Dendritic cell treated with granulocyte-macrophage colony-stimulating factor and Interleukin-4, amounts not matched to agents 40 ng/mL and 50 ng/mL, for 4 days (primary cell): ENCODE data around the gene KLF3.
"Not testable (repeated sequence)": the region's sequence is repeated elsewhere in the genome, so short reads cannot be mapped to it uniquely, and the experiment has no call there.

Source experiments
- H3K27ac Mint-ChIP-seq: one replicate; pipeline ENCODE4 v1.8.0; 2022; ENCODE audit warnings: mild to moderate bottlenecking, mixed read lengths
- H3K27me3 Mint-ChIP-seq: one replicate; pipeline ENCODE4 v1.8.0; 2022; ENCODE audit warnings: mild to moderate bottlenecking, mixed read lengths
- H3K36me3 Mint-ChIP-seq: one replicate; pipeline ENCODE4 v1.8.0; 2022; ENCODE audit warnings: low read depth, mixed read lengths
- H3K4me1 Mint-ChIP-seq: one replicate; pipeline ENCODE4 v1.8.0; 2022; ENCODE audit warnings: low read depth, mixed read lengths
- H3K4me3 Mint-ChIP-seq: one replicate; pipeline ENCODE4 v1.8.0; 2022; ENCODE audit warnings: mild to moderate bottlenecking, moderate library complexity, mixed read lengths
- H3K9me3 Mint-ChIP-seq: one replicate; pipeline ENCODE4 v1.8.0; 2022; ENCODE audit warnings: mixed read lengths
- intact Hi-C: fragments of 100-400 bp; cut with micrococcal nuclease; formaldehyde crosslinking; loops from one replicate; pipeline ENCODE4 v1.15.0; 2022

Gene KLF3

DNA sequence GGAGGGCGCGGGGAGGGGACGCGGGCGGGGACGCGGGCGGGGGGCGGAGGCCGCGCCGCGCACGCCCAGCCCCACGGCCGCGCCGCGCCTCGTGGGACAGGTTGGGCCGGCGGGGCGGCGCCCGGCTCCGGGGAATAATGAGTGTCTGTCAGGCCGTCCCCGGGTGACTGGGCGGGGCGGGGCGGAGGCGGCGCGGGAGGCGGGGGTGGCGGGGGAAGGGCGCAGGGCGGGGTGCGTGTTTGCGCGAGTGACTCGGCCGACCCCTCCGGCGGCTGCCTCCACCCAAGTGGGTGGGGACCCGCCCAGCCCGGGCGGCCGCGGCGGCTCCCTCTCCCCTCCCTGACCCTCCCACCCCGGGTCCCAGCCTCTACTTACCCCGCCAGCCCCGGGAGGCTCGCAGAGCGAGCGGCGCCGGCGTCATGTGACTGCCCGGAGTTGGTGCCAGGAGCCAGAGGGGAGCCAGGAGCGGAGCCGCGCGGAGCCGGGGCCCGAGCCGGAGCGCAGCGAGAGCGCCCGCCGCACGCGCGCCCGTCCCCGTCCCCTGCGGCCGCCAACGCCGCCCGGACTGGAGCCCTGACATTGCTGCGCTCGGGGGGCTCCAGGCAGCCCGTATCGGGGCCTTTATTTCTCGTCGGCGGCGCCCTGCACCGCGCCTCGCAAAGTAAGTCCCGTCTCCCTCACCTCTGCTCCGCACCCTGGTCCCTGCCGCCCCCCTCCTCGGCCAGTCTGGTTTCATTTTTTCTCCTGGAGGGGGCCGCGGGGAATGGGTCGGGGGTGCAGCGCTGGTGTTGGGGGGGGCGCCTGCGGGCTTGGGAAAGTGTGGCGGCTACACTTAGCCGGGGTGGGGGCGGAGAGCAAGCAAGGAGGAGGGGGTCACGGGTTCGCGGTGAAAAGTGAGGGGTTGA is at the start of gene KLF3:
KLF3 (plus strand) TSS at position 399 of the 905 bp plus-strand sequence. CDS start 16,427 bp downstream, outside the sequence.
- peak within 1 kb of the TSS; percentile 93 for H3K4me3 Mint-ChIP-seq
- intact Hi-C loops: loop anchor here (5.0 kb wide), 1 partner anchor 82 kb away; no protein-coding TSS in a partner anchor
- H3K27ac Mint-ChIP-seq: peak within 1 kb of the TSS; percentile 87
- H3K27me3 Mint-ChIP-seq: no peaks in the 10 kb centered on the region
- peaks cover 8% of the 10 kb centered on the region for H3K9me3 Mint-ChIP-seq
- peaks cover 49% of the 10 kb centered on the region for H3K4me1 Mint-ChIP-seq
- peaks cover 21% of the 10 kb centered on the region for H3K36me3 Mint-ChIP-seq

DNA sequence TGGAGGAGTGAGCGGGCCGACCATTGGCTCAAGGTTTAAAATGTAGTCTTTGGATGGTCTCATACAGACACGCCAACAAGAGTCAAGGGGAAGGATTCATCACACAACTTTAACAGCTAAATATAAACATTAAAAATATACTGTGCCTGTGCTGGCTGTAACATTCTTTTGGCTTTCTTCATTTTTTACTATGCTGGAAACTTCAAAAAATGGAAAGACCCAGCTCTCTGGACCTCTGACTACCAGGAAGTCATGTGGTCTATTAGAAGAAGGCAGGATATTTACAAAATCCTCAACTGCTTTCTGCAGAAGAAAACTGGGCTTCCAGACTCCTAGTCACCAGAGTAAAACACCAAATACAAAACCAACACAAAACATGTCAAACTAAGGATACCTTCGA is 49.8 kb upstream of the KLF3 start:
- Mint-ChIP-seq H3K27me3 (no peaks in the 10 kb centered on the region), H3K4me3 (no peak overlapping the region), H3K9me3 (no peaks in the 10 kb centered on the region), H3K4me1 (peaks cover 48% of the 10 kb centered on the region), H3K36me3 (no peaks in the 10 kb centered on the region), H3K27ac (no peak overlapping the region)
- intact Hi-C loops: loop anchor here (10.0 kb wide), 1 partner anchor 61 kb away; no protein-coding TSS in a partner anchor

DNA sequence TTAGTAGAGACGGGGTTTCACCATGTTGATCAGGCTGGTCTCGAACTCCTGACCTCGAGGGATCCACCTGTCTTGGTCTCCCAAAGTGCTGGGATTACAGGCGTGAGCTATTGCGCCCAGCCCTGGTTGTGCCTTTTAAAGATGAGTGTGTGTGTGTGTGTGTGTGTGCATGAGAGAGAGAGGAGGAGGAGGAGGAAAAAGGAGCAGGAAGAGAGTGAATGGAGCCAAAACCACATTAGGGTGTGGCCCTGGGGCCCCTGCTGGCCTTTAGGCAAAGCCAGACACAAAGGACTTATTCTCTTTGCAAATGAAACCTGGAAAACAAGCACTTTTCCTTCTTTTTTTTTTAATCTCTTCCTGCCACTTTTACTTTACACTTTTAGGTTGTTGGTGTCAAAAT is 48.2 kb upstream of the KLF3 start:
- Mint-ChIP-seq H3K36me3 (no peaks in the 10 kb centered on the region), H3K27ac (peak overlapping the region; percentile 68), H3K4me3 (no peak overlapping the region), H3K4me1 (peaks cover 47% of the 10 kb centered on the region), H3K9me3 (no peaks in the 10 kb centered on the region), H3K27me3 (no peaks in the 10 kb centered on the region)
- intact Hi-C loops: loop anchor here (10.0 kb wide), 1 partner anchor 59 kb away; no protein-coding TSS in a partner anchor

DNA sequence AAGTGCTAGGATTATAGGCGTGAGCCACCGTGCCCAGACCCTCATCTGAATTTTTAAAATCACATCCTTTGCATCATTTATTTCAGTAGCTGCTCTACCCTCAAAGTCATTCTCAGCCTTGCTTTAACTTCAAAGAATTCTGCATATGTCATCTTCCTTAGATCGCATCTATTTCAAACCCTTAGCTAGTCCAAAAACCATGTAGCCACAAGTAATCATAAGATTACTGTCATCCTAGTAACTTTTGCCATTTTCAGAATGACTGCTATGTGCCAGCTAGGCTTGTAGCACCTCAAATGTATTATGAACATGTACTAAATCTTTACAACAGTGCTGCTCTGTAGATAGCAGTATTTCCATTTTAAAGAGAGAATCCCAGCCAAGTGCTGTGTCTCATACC is 45.5 kb upstream of the KLF3 start:
- Mint-ChIP-seq H3K27me3 (no peaks in the 10 kb centered on the region), H3K36me3 (no peaks in the 10 kb centered on the region), H3K27ac (no peak overlapping the region), H3K4me1 (peaks cover 50% of the 10 kb centered on the region), H3K4me3 (no peak overlapping the region), H3K9me3 (no peaks in the 10 kb centered on the region)
- intact Hi-C loops: loop anchor here (10.0 kb wide), 1 partner anchor 56 kb away; no protein-coding TSS in a partner anchor

DNA sequence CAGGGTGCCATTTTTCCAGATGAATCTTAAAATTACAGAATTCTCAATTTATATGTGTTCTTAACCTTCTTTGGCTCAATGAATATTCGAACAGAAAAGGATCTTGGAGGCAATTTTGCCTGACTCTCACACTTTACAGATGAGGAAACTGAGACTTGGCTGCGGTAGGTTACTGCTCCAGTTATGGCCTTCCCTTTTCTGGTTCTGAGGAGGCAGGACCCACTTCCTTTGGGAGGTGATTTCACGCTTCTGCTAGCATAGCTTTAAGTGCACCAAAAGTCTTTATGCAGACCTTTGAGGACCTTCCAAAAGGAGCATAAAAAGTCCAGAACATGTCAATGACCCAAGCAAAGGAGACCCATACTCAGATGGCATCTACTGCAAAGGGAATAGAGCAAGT is 44.7 kb upstream of the KLF3 start:
- Mint-ChIP-seq H3K27ac (no peak overlapping the region), H3K4me3 (no peak overlapping the region), H3K4me1 (peaks cover 50% of the 10 kb centered on the region), H3K27me3 (no peaks in the 10 kb centered on the region), H3K36me3 (no peaks in the 10 kb centered on the region), H3K9me3 (no peaks in the 10 kb centered on the region)
- intact Hi-C loops: loop anchor here (10.0 kb wide), 1 partner anchor 55 kb away; no protein-coding TSS in a partner anchor

DNA sequence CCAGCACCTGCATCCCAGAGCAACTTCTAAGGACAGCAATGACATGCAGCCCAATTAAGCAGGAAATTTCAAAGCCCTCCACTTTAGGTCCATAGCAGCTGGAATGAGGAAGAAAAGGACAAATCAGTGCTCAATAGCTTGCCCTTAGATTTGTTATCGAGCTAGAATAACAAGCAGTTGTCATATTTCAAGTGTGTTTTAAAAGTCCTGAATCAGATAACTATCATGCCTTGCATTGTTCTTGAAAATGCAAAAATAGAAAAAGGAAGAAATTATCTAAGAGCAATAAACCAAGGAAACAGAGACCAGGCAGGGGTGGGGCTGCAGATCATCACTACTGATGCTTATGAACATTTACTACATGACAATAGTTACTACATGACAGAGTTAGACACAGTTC is 43.9 kb upstream of the KLF3 start:
- H3K9me3 Mint-ChIP-seq: no peaks in the 10 kb centered on the region
- peaks cover 45% of the 10 kb centered on the region for H3K4me1 Mint-ChIP-seq
- H3K36me3 Mint-ChIP-seq: no peaks in the 10 kb centered on the region
- intact Hi-C loops: no loop called here
- no peak overlapping the region for H3K4me3 Mint-ChIP-seq
- H3K27me3 Mint-ChIP-seq: no peaks in the 10 kb centered on the region
- no peak overlapping the region for H3K27ac Mint-ChIP-seq

DNA sequence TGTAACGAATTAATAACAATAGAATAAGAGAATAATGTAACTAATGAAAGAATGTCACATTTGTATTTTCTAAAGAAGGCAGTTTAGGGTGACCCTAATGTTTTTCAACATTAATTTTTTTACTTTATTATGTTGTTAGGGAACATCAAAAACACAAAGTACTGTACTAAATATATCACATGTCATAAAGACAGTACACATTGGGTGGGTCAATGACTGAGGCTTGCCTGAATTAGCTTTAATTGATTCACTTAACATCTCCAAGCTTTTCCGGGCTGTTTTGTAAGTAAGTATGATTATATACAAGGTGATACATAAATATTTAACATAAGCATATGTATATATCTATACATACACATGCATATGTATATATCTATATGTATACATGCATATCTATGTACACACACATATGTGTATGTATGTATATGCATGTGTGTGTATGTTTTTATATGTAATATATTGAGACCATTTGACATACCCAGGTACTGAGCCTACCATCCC is 43.4 kb upstream of the KLF3 start:
- H3K4me3 Mint-ChIP-seq: no peak overlapping the region
- H3K27ac Mint-ChIP-seq: no peak overlapping the region
- H3K9me3 Mint-ChIP-seq: no peaks in the 10 kb centered on the region
- no peaks in the 10 kb centered on the region for H3K27me3 Mint-ChIP-seq
- H3K4me1 Mint-ChIP-seq: peaks cover 44% of the 10 kb centered on the region
- intact Hi-C loops: no loop called here
- H3K36me3 Mint-ChIP-seq: no peaks in the 10 kb centered on the region

DNA sequence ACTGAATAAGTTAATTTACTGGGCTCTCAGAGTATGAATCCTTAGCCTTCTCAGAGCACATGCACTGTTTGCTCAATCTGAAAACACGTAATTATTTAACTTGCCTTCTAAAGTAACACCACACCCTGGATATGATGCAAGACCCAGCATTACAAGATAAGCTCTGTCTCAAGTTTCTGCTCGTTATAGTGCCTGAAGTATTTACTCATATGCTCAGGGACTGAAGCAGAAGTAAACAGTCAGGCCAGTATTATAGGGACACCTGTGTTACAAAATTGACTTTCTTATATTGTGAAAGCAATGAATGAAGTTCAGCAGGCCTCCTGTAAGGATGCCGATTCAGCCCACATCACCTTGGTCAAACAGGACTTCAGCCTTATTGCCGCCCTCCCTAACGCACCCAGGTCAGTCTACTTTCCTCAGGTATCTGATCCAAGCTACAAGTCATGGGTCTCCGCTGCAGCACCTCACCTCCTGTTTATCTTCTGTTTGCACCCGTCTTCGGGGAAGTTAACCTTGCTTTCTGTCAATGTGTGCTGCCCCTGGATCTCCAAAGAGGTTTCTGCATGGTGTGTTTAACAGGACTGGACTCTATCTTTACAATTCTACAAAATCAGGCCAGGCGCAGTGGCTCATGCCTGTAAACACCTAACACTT is 42.8 kb upstream of the KLF3 start:
- Mint-ChIP-seq H3K36me3 (no peaks in the 10 kb centered on the region), H3K27me3 (no peaks in the 10 kb centered on the region), H3K9me3 (no peaks in the 10 kb centered on the region), H3K4me1 (peaks cover 42% of the 10 kb centered on the region), H3K27ac (no peak overlapping the region), H3K4me3 (no peak overlapping the region)
- intact Hi-C loops: no loop called here

DNA sequence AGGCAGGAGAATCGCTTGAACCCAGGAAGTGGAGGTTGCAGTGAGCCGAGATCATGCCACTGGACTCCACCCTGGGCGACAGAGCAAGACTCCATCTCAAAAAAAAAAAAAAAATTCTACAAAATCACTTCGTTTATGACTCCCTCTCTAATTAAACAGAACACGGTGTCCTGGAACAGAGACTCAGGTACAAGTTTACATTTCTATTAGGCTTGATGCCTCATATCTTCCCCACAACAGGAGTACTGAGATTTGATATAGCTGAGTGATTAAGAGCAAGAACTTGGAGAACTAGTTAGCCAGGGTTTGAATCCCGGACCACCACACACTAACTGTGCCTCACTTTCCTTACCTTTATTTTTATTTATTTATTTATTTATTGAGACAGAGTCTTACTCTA is 42.2 kb upstream of the KLF3 start:
- no peaks in the 10 kb centered on the region for H3K9me3 Mint-ChIP-seq
- no peak overlapping the region for H3K4me3 Mint-ChIP-seq
- no peaks in the 10 kb centered on the region for H3K36me3 Mint-ChIP-seq
- no peaks in the 10 kb centered on the region for H3K27me3 Mint-ChIP-seq
- no peak overlapping the region for H3K27ac Mint-ChIP-seq
- intact Hi-C loops: no loop called here
- H3K4me1 Mint-ChIP-seq: peaks cover 36% of the 10 kb centered on the region

DNA sequence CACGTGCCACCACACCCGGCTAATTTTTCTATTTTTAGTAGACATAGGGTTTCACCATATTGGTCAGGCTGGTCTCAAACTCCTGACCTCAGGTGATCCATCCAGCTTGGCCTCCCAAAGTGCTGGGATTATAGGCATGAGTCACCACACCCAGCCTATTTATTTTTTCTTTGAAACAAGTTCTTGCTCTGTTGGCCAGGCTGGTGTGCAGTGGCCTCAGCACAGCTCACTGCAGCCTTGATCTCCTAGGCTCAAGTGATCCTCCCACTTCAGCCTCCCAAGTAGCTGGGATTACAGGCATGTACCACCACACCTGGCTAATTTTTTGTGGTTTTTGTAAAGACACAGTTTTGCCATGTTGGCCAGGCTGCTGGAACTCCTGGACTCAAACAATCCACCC is 41.7 kb upstream of the KLF3 start:
- peaks cover 31% of the 10 kb centered on the region for H3K4me1 Mint-ChIP-seq
- intact Hi-C loops, H3K27me3 Mint-ChIP-seq, H3K4me3 Mint-ChIP-seq, H3K27ac Mint-ChIP-seq, H3K9me3 Mint-ChIP-seq, H3K36me3 Mint-ChIP-seq: not testable (repeated sequence)

DNA sequence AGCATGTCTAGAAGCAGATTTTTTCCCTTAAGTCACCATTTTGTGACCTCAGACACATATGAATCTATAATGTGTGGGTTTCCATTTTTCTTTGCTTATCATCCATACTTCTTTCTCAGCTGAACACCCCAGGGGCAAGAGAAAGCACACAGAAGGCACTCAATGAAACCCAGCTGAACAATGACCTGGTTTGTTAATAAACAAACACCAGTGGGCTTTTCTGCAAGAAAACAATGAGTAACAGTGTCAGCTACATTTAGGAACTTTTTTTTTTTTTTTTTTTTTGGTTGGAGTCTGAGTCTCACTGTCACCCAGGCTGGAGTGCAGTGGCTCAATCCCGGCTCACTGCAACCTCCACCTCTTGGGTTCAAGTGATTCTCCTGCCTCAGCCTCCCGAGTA is 40.7 kb upstream of the KLF3 start:
- intact Hi-C loops: no loop called here
- H3K4me3 Mint-ChIP-seq: no peak overlapping the region
- H3K4me1 Mint-ChIP-seq: peaks cover 28% of the 10 kb centered on the region
- no peak overlapping the region for H3K27ac Mint-ChIP-seq
- no peaks in the 10 kb centered on the region for H3K27me3 Mint-ChIP-seq
- H3K9me3 Mint-ChIP-seq: no peaks in the 10 kb centered on the region
- no peaks in the 10 kb centered on the region for H3K36me3 Mint-ChIP-seq

DNA sequence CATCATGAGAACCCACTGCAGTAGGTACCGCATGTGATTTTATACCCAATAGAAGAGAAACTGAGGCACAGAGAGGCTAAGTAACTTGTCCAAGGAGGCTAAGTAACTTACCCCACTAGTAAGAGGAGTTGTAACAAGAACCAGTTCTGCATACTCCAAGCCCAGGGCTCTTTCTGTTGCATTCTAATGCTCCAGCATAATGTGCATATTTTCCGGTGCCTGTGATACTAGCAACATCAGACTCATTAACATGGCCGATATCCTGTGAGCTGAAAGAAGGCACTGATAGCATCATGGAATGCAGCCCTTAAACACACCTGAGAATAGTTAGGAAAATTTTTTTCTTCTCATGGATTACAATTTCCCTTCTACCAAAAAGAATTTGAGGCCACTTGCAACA is 39.7 kb upstream of the KLF3 start:
- Mint-ChIP-seq H3K27me3 (no peaks in the 10 kb centered on the region), H3K36me3 (no peaks in the 10 kb centered on the region), H3K4me3 (no peak overlapping the region), H3K9me3 (no peaks in the 10 kb centered on the region), H3K27ac (no peak overlapping the region), H3K4me1 (peaks cover 25% of the 10 kb centered on the region)
- intact Hi-C loops: no loop called here

DNA sequence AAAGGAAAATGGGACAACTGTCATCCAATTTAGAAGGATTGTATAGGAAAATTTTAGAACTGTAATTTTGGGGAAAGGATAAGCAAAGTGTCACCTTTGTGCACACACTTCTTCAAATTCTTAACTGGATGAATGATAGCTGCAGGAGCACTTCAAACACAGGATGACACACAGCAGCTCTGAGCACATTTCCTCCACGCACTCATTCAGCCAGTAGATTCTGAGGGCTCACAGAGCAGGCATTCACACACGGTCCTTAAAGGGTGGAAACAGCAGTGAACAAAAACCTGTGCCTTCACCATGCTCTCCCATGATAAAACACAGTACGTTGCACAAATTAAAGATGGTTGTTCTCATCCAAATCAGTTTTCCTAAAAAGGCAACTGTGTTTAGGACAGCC is 38.5 kb upstream of the KLF3 start:
- intact Hi-C loops: no loop called here
- no peaks in the 10 kb centered on the region for H3K9me3 Mint-ChIP-seq
- no peaks in the 10 kb centered on the region for H3K27me3 Mint-ChIP-seq
- no peaks in the 10 kb centered on the region for H3K36me3 Mint-ChIP-seq
- no peak overlapping the region for H3K4me3 Mint-ChIP-seq
- no peak overlapping the region for H3K27ac Mint-ChIP-seq
- H3K4me1 Mint-ChIP-seq: peaks cover 13% of the 10 kb centered on the region

DNA sequence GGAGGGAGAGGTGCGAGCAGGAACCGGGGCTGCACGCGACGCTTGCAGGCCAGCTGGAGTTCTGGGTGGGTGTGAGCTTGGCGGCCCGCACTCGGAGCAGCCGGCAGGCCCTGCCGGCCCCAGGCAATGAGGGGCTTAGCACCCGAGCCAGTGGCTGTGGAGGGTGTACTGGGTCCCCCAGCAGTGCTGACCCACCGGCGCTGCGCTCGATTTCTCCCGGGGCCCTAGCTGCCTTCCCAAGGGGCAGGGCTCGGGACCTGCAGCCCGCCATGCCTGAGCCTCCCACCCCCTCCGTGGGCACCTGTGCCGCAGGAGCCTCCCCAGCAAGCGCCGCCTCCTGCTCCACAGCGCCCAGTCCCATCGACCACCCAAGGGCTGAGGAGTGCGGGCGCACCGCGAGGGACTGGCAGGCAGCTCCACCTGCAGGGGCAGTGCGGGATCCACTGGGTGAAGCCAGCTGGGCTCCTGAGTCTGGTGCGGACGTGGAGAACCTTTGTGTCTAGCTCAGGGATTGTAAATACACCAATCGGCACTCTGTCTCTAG is 37.0 kb upstream of the KLF3 start:
- H3K27ac Mint-ChIP-seq, H3K27me3 Mint-ChIP-seq, H3K36me3 Mint-ChIP-seq, H3K4me1 Mint-ChIP-seq, H3K4me3 Mint-ChIP-seq, H3K9me3 Mint-ChIP-seq, intact Hi-C loops: not testable (repeated sequence)
